K562 (cell line): Measurements from ENCODE around the gene FRAT2. TPM values are rescaled to one million over a fixed set of nuclear protein-coding genes. Genes with fewer than 3 reads are reported as not detected.
"Not testable (repeated sequence)": the region's sequence is repeated elsewhere in the genome, so short reads cannot be mapped to it uniquely, and the experiment has no call there.

ENCODE experiments used
- ATAC-seq: fragments of 200-7000 bp; cut with Tn5 transposase; 3 replicates; pipeline ENCODE4 v1.9.1; 2020; ENCODE audit warnings: moderate library complexity
- BruUV-seq: library from RNA; stranded (reverse); fragments of 400-500 nt; replicated peaks from 2 replicates; lab custom pipeline; 2021; lab: Mats Ljungman, UMichigan
- CTCF ChIA-PET: fragments of 300-600 bp; formaldehyde crosslinking; extraction: SDS; loops from one replicate; lab custom pipeline; 2021; ENCODE audit warnings: low intra/inter-chr PET ratio; lab: Yijun Ruan, JAX
- POLR2A ChIA-PET: fragments of 300-600, 350-650 bp; sonication (Branson Sonifier 250); formaldehyde crosslinking; extraction: SDS; loops from one replicate; lab custom pipeline; 2021; ENCODE audit warnings: antibody characterized with exemption, inconsistent platforms; lab: Yijun Ruan, JAX
- DNase-seq, 4 experiments: peaks; one replicate each; pipeline versions ENCODE4 v3.0.0 to v3.0.0-alpha.2; 2011 to 2018; ENCODE audit warnings: low spot score in 3 of 4, mixed read lengths in 3 of 4; ENCODE audit errors: extremely low read depth in 1 of 4
- FAIRE-seq: peaks from 2 replicates; lab custom pipeline; 2011; peaks lifted over from hg19 to GRCh38; lab: Jason Lieb, UNC
- H2AFZ ChIP-seq: 2 replicates; pipeline ENCODE4 v1.6.0; 2011; ENCODE audit warnings: low read depth, low read length, control low read depth, inconsistent platforms
- H3K27ac ChIP-seq: fragments of 200-600 bp; 3 replicates; pipeline ENCODE4 v1.8.0; 2011; ENCODE audit warnings: low read depth, mild to moderate bottlenecking, control low read depth, inconsistent platforms, low read length, moderate library complexity, mixed read lengths; ENCODE audit errors: extremely low read depth
- H3K27me3 ChIP-seq, 2 experiments: fragments of 300-600 bp in 1 of 2; 2 replicates in 1 of 2; 3 replicates in 1 of 2; pipeline versions ENCODE4 v1.6.0 to v1.8.0; 2011; ENCODE audit warnings: inconsistent platforms in 2 of 2, low read length in 2 of 2, mild to moderate bottlenecking in 1 of 2, mixed read lengths in 1 of 2, moderate library complexity in 1 of 2; ENCODE audit not compliant: control insufficient read depth in 2 of 2, insufficient read depth in 2 of 2
- H3K36me3 ChIP-seq: fragments of 300-600 bp; 3 replicates; pipeline ENCODE4 v1.8.0; 2011; ENCODE audit warnings: mild to moderate bottlenecking, low read length, inconsistent platforms; ENCODE audit not compliant: control insufficient read depth, insufficient read depth
- H3K4me1 ChIP-seq, 2 experiments: fragments of 200-600 bp in 1 of 2; replicated peaks in 1 of 2; 2 replicates in 1 of 2; 3 replicates in 1 of 2; pipeline versions ENCODE4 v1.5.1 to v1.8.0; 2011; ENCODE audit warnings: inconsistent platforms in 2 of 2, low read length in 2 of 2, mild to moderate bottlenecking in 1 of 2, mixed read lengths in 1 of 2, moderate library complexity in 1 of 2; ENCODE audit not compliant: control insufficient read depth in 2 of 2, insufficient read depth in 2 of 2
- H3K4me2 ChIP-seq: 2 replicates; pipeline ENCODE4 v1.6.1; 2011; ENCODE audit warnings: low read length, control low read depth, inconsistent platforms, mixed read lengths; ENCODE audit not compliant: insufficient read depth
- H3K4me3 ChIP-seq: fragments of 200-600 bp; sonication (generic), shearing (Covaris generic); 2 replicates; pipeline ENCODE4 v1.5.1; 2016; ENCODE audit warnings: control low read depth, inconsistent platforms
- H3K79me2 ChIP-seq: fragments of 200-600 bp; 3 replicates; pipeline ENCODE4 v1.8.0; 2011; ENCODE audit warnings: low read length, inconsistent platforms; ENCODE audit not compliant: control insufficient read depth, insufficient read depth
- H3K9ac ChIP-seq, 2 experiments: 2 replicates each; pipeline versions ENCODE4 v1.6.0 to v1.6.1; 2011; ENCODE audit warnings: low read depth in 2 of 2, low read length in 2 of 2, control low read depth in 1 of 2, inconsistent platforms in 1 of 2, mild to moderate bottlenecking in 1 of 2, mixed read lengths in 1 of 2; ENCODE audit not compliant: insufficient read depth in 1 of 2
- H3K9me1 ChIP-seq: one replicate; pipeline ENCODE4 v1.6.0; 2011; ENCODE audit warnings: inconsistent platforms, mild to moderate bottlenecking, low read length, moderate library complexity; ENCODE audit not compliant: control insufficient read depth, insufficient read depth
- H3K9me3 ChIP-seq: replicated peaks from 2 replicates; pipeline ENCODE4 v1.5.1; 2011; ENCODE audit warnings: low read depth, low read length, inconsistent platforms; ENCODE audit not compliant: control insufficient read depth, insufficient read depth
- H4K20me1 ChIP-seq: replicated peaks from 2 replicates; pipeline ENCODE4 v1.6.1; 2011; ENCODE audit warnings: low read length, inconsistent platforms, mixed read lengths; ENCODE audit not compliant: control insufficient read depth, insufficient read depth
- C11orf30 ChIP-seq: fragments of 450-650 bp; IDR thresholded peaks from 2 replicates; pipeline ENCODE4 v1.6.1; 2016; ENCODE audit warnings: low read depth, mild to moderate bottlenecking
- KDM5B ChIP-seq: fragments of 200-600 bp; sonication (generic); IDR thresholded peaks from 2 replicates; pipeline ENCODE4 v1.6.1; 2012; ENCODE audit warnings: low read depth, mild to moderate bottlenecking, moderate library complexity, low read length, control low read depth, inconsistent platforms; ENCODE audit not compliant: insufficient replicate concordance
- MAFF ChIP-seq: IDR thresholded peaks from 2 replicates; pipeline ENCODE4 v1.6.1; 2012; ENCODE audit warnings: low read length, improper control_type of control experiment
- MAFG ChIP-seq: fragments of 450-650 bp; conservative IDR thresholded peaks from 2 replicates; pipeline ENCODE4 v1.6.1; 2016; ENCODE audit warnings: missing genetic modification characterization, missing compliant biosample characterization
- POLR2A ChIP-seq: fragments of 450-650 bp; conservative IDR thresholded peaks from 2 replicates; pipeline ENCODE4 v1.6.1; 2016
- POLR2AphosphoS5 ChIP-seq: IDR thresholded peaks from 2 replicates; pipeline ENCODE4 v1.6.1; 2011; ENCODE audit warnings: mild to moderate bottlenecking, low read depth, low read length, moderate library complexity; ENCODE audit not compliant: control insufficient read depth, insufficient read depth
- POLR2B ChIP-seq: fragments of 450-650 bp; IDR thresholded peaks from 2 replicates; pipeline ENCODE4 v1.6.1; 2018; ENCODE audit warnings: low read depth; ENCODE audit not compliant: partially characterized antibody
- POLR2G ChIP-seq: fragments of 200-400 bp; formaldehyde crosslinking; IDR thresholded peaks from 2 replicates; pipeline ENCODE4 v1.6.1; 2017; ENCODE audit warnings: low read depth, mild to moderate bottlenecking, antibody characterized with exemption, low read length, moderate library complexity
- POLR2H ChIP-seq: IDR thresholded peaks from 2 replicates; pipeline ENCODE4 v1.6.1; 2016; ENCODE audit warnings: missing genetic modification characterization, low read depth, mild to moderate bottlenecking, control low read depth, missing compliant biosample characterization, moderate library complexity
- RBFOX2 ChIP-seq: fragments of 200-400 bp; formaldehyde crosslinking; IDR thresholded peaks from 2 replicates; pipeline ENCODE4 v1.6.1; 2017; ENCODE audit warnings: low read depth, mild to moderate bottlenecking, low read length, moderate library complexity
- SUPT5H ChIP-seq: fragments of 450-650 bp; IDR thresholded peaks from 2 replicates; pipeline ENCODE4 v1.6.1; 2016
- TAF9B ChIP-seq: fragments of 450-650 bp; IDR thresholded peaks from 2 replicates; pipeline ENCODE4 v1.6.1; 2018; ENCODE audit warnings: mild to moderate bottlenecking; ENCODE audit not compliant: partially characterized antibody
- TBP ChIP-seq: optimal IDR thresholded peaks from 2 replicates; pipeline ENCODE3; 2011; ENCODE audit warnings: low read depth, low read length, improper control_type of control experiment
- YY1 ChIP-seq, 3 experiments: IDR thresholded peaks; 2 replicates each; pipeline ENCODE4 v1.6.1; 2011; ENCODE audit warnings: low read length in 2 of 3, mild to moderate bottlenecking in 2 of 3, moderate library complexity in 2 of 3, borderline replicate concordance in 1 of 3, control low read depth in 1 of 3, low read depth in 1 of 3; ENCODE audit not compliant: insufficient read depth in 3 of 3, insufficient replicate concordance in 2 of 3, control insufficient read depth in 1 of 3, insufficient read length in 1 of 3; ENCODE audit errors: extremely low read depth in 1 of 3
- ZNF316 ChIP-seq: fragments of 450-650 bp; IDR thresholded peaks from 2 replicates; pipeline ENCODE4 v1.6.1; 2016
- WGBS: fragments of 100-300 bp; shearing (Covaris generic); methylation state at CpG from one replicate; pipeline ENCODE4 v1.1.6; 2016; ENCODE audit warnings: low coverage, mixed read lengths; ENCODE audit not compliant: insufficient coverage; ENCODE audit errors: missing lambda C conversion rate; 5-methylcytosine and 5-hydroxymethylcytosine counted together
- in situ Hi-C: fragments of 300-500 bp; cut with MboI; formaldehyde crosslinking; loops from 4 replicates; pipeline ENCODE4 v1.15.0; 2018; ENCODE audit warnings: inconsistent platforms, mixed read lengths
- intact Hi-C: fragments of 100-400 bp; cut with micrococcal nuclease; formaldehyde crosslinking; loops from 2 replicates; pipeline ENCODE4 v1.14.2; 2022
- polyA plus RNA-seq, 8 experiments: library from polyadenylated mRNA; depleted of rRNA in 4 of 8; stranded (reverse) in 5 of 8; unstranded in 3 of 8; fragments of >200 nt; fragmentation: Nextera tagmentation in 2 of 8; fragmentation: Illumina TruSeq in 1 of 8; extraction: Ambion mirVana in 2 of 8; extraction: Trizol in 1 of 8; gene quantifications; 2 replicates each; pipeline versions ENCODE4 v1.2.1 to v1.2.3, GENCODE V29; 2011 to 2014; ENCODE audit warnings: inconsistent platforms in 1 of 8, missing spikeins in 1 of 8
- total RNA-seq, 7 experiments: library from RNA; depleted of rRNA in 6 of 7; stranded (reverse); fragments of >200 nt in 6 of 7; fragmentation: Illumina TruSeq in 2 of 7; extraction: Trizol in 2 of 7; gene quantifications; 2 replicates each; pipeline versions ENCODE4 v1.2.1 to v1.2.3, GENCODE V29; 2011 to 2021; ENCODE audit warnings: low replicate concordance in 1 of 7

The FRAT2 gene
- total and polyA plus RNA-seq, 9 of the 15 experiments (the other 6 are each of a cell fraction or from before 2014, with no cell fraction given): 4.3 to 31.7 (median 19.5) TPM

GRCh38 chr10:97290576-97291356, 43.8 kb downstream of the FRAT2 start:
- in situ Hi-C loops, H3K27me3 ChIP-seq, FAIRE-seq, CTCF ChIA-PET, H3K4me1 ChIP-seq, H3K9me1 ChIP-seq, H4K20me1 ChIP-seq, BruUV-seq, H3K9me3 ChIP-seq: not testable (repeated sequence)
- 50% methylated on average over 17 of the region's 17 CpGs for WGBS
- POLR2A ChIA-PET: interaction anchor here (1.3 to 2.7 kb wide), 4 partner anchors 9 to 41 kb away, joined by 4 to 19 read pairs (median 6); no protein-coding TSS in a partner anchor
- H2AFZ ChIP-seq: 0 out of 2 replicates have a peak overlapping the region, but pooled peaks have one; percentile 51
- peak overlapping the region; percentile 89 for H3K27ac ChIP-seq
- ATAC-seq (peak; percentile 22), DNase-seq (peak in 1 of 4 experiments; percentile 52)
- TF ChIP-seq C11orf30 (peak; percentile 84), TBP (peak; percentile 17), SUPT5H (peak; percentile 78), YY1 (IDR thresholded peaks at IDR 0.05; ENCODE audit: borderline replicate concordance in 1 of 3, control insufficient read depth in 1 of 3, extremely low read depth in 1 of 3, insufficient read depth in 3 of 3, insufficient read length in 1 of 3, insufficient replicate concordance in 2 of 3, low read depth in 1 of 3, low read length in 2 of 3) (peak in 1 of 3 experiments; percentile 21), MAFF (peak; percentile 35; the same call in 1 of the 2 replicates), RBFOX2 (peak; percentile 15; the same call in 1 of the 2 replicates), POLR2G (0 out of 2 replicates have a peak, but pooled peaks have one; percentile 27), POLR2H (tag) (peak; percentile 75), MAFG (peak; percentile 59), TAF9B (peak; percentile 23), KDM5B (peak; percentile 45), POLR2B (peak; percentile 65), POLR2AphosphoS5 (peak; percentile 63; the same call in 1 of the 2 replicates), POLR2A (peak; percentile 86), ZNF316 (peak; percentile 90)
- intact Hi-C loops: loop anchor here (5.0 kb wide), 1 partner anchor 42 kb away; the partner anchor contains the start of gene FRAT2
- H3K4me3 ChIP-seq: peak overlapping the region; percentile 78
- H3K9ac ChIP-seq: peak overlapping the region; percentile 81 to 86; a peak in 3 of 4 replicates
- H3K4me2 ChIP-seq: peak overlapping the region; percentile 93
- H3K79me2 ChIP-seq: peaks cover 51% of the 10 kb centered on the region
- H3K36me3 ChIP-seq: peaks cover 13% of the 10 kb centered on the region; the same call in 1 of the 3 replicates
